ENCODE measurements around the gene FAM186B.

GRCh38 chr12:49649892-49650291, 44.5 kb upstream of the FAM186B start:
- TF ChIP-seq CTCF (IDR thresholded peaks at IDR 0.05 in 2 of 3, conservative IDR thresholded peaks at IDR 0.05 in 1 of 3; ENCODE audit: borderline replicate concordance in 1 of 3, insufficient read depth in 1 of 3, low read depth in 2 of 3, low read length in 2 of 3) (no peak), EZH2 (IDR thresholded peaks at IDR 0.05) (no peak), EZH2phosphoT487 (IDR thresholded peaks at IDR 0.05; ENCODE audit: borderline replicate concordance) (no peak), SIN3A (IDR thresholded peaks at IDR 0.05; ENCODE audit: low read depth) (no peak), POLR2A (IDR thresholded peaks at IDR 0.05; ENCODE audit: borderline replicate concordance, extremely low read depth, insufficient read depth, insufficient read length) (no peak), POLR2AphosphoS5 (IDR thresholded peaks at IDR 0.05; ENCODE audit: low read depth, low read length) (no peak), CEBPB (IDR thresholded peaks at IDR 0.05; ENCODE audit: low read depth) (no peak), ZNF274 (IDR thresholded peaks at IDR 0.05; ENCODE audit: low read depth, low read length) (no peak), JUND (IDR thresholded peaks at IDR 0.05) (no peak), ZBTB33 (IDR thresholded peaks at IDR 0.05; ENCODE audit: extremely low read depth, insufficient replicate concordance, low read length) (no peak)
